MM.1S (cell line): ENCODE results near the gene CCL23.

Experiments used
- DNase-seq: peaks from one replicate; pipeline ENCODE4 v3.0.0-alpha.2; 2015
- H2AFZ ChIP-seq: fragments of 300-600 bp; sonication (generic); 2 replicates; pipeline ENCODE4 v1.6.0; 2016; ENCODE audit warnings: antibody characterized with exemption, low read length
- H3F3A ChIP-seq: fragments of 300-600 bp; sonication (generic); 2 replicates; pipeline ENCODE4 v1.6.1; 2016; ENCODE audit warnings: mild to moderate bottlenecking, antibody characterized with exemption, low read length, moderate library complexity, mixed read lengths; ENCODE audit not compliant: insufficient read depth
- H3K27ac ChIP-seq: fragments of 300-600 bp; sonication (generic); 2 replicates; pipeline ENCODE4 v1.5.1; 2016; ENCODE audit warnings: mild to moderate bottlenecking, low read length
- H3K27me3 ChIP-seq: fragments of 300-600 bp; sonication (generic); replicated peaks from 2 replicates; pipeline ENCODE4 v1.6.0; 2016; ENCODE audit warnings: low read length; ENCODE audit not compliant: insufficient read depth
- H3K36me3 ChIP-seq: fragments of 300-600 bp; sonication (generic); replicated peaks from 2 replicates; pipeline ENCODE4 v1.6.1; 2016; ENCODE audit warnings: mild to moderate bottlenecking, low read length, mixed read lengths; ENCODE audit not compliant: insufficient read depth
- H3K4me1 ChIP-seq: fragments of 300-600 bp; sonication (generic); 2 replicates; pipeline ENCODE4 v1.6.1; 2016; ENCODE audit warnings: low read length, mixed read lengths
- H3K4me2 ChIP-seq: fragments of 300-600 bp; sonication (generic); 2 replicates; pipeline ENCODE4 v1.6.0; 2016; ENCODE audit warnings: low read depth, low read length
- H3K4me3 ChIP-seq: fragments of 300-600 bp; sonication (generic); 2 replicates; pipeline ENCODE4 v1.5.1; 2016; ENCODE audit warnings: low read length, mixed read lengths
- H3K79me2 ChIP-seq: fragments of 300-600 bp; sonication (generic); 2 replicates; pipeline ENCODE4 v1.6.1; 2016; ENCODE audit warnings: mixed run types, low read length, mixed read lengths
- H3K9ac ChIP-seq: fragments of 300-600 bp; sonication (generic); 2 replicates; pipeline ENCODE4 v1.6.1; 2016; ENCODE audit warnings: low read length, mixed read lengths
- H3K9me2 ChIP-seq: fragments of 300-600 bp; sonication (generic); replicated peaks from 2 replicates; pipeline ENCODE4 v1.6.1; 2016; ENCODE audit warnings: mild to moderate bottlenecking, low read length, mixed read lengths; ENCODE audit not compliant: insufficient read depth
- H3K9me3 ChIP-seq: fragments of 300-600 bp; sonication (generic); replicated peaks from 2 replicates; pipeline ENCODE4 v1.6.1; 2016; ENCODE audit warnings: mild to moderate bottlenecking, low read length, mixed read lengths; ENCODE audit not compliant: insufficient read depth
- H4K20me1 ChIP-seq: fragments of 300-600 bp; sonication (generic); 2 replicates; pipeline ENCODE4 v1.6.1; 2016; ENCODE audit warnings: mild to moderate bottlenecking, low read length, moderate library complexity, mixed read lengths; ENCODE audit not compliant: insufficient read depth
- EZH2 ChIP-seq: fragments of 300-600 bp; sonication (generic); optimal IDR thresholded peaks from 2 replicates; pipeline ENCODE3; 2017; ENCODE audit warnings: low read depth, mild to moderate bottlenecking, antibody characterized with exemption, low read length, mixed read lengths
- EZH2phosphoT487 ChIP-seq: fragments of 300-600 bp; sonication (generic); IDR thresholded peaks from 2 replicates; pipeline ENCODE4 v1.6.1; 2018; ENCODE audit warnings: antibody characterized with exemption, low read length
- TF ChIP-seq, protein P1 (sequence below): fragments of 300-600 bp; sonication (generic); IDR thresholded peaks from 2 replicates; pipeline ENCODE4 v1.5.1; 2016; ENCODE audit warnings: antibody characterized with exemption, low read length, mixed read lengths

CCL23 gene

DNA sequence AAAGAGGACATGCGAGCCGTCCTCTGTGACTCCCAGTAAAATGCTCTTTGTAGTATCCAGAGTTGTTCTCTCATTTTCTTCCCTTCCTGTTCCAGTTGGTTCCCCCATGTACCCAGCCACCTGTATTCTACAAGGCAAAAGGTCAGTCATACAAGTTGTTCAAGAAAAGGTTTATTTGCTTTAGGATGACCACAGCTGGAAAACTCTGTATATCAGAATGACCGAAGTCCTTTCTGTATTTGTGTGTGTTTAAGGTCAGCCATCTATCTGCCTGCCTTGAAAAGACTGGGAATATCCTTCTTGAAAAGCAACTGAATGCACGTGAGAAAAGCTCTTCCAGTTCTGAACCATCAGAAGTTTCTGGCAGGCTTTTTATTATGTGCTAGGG is 44.8 kb downstream of the CCL23 start:
- H3K27ac ChIP-seq, result no peak overlapping the region
- no peak overlapping the region for H3K4me3 ChIP-seq
- H2AFZ ChIP-seq, result no peak overlapping the region
- no peaks in the 10 kb centered on the region for H4K20me1 ChIP-seq
- H3K4me2 ChIP-seq, result no peak overlapping the region
- no peak overlapping the region for H3K9ac ChIP-seq
- TF ChIP-seq EZH2, result no peak
- TF ChIP-seq EZH2phosphoT487, result no peak
- TF ChIP-seq, protein P1, sequence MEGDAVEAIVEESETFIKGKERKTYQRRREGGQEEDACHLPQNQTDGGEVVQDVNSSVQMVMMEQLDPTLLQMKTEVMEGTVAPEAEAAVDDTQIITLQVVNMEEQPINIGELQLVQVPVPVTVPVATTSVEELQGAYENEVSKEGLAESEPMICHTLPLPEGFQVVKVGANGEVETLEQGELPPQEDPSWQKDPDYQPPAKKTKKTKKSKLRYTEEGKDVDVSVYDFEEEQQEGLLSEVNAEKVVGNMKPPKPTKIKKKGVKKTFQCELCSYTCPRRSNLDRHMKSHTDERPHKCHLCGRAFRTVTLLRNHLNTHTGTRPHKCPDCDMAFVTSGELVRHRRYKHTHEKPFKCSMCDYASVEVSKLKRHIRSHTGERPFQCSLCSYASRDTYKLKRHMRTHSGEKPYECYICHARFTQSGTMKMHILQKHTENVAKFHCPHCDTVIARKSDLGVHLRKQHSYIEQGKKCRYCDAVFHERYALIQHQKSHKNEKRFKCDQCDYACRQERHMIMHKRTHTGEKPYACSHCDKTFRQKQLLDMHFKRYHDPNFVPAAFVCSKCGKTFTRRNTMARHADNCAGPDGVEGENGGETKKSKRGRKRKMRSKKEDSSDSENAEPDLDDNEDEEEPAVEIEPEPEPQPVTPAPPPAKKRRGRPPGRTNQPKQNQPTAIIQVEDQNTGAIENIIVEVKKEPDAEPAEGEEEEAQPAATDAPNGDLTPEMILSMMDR, result no peak
- no peaks in the 10 kb centered on the region for H3K36me3 ChIP-seq
- H3K9me3 ChIP-seq, result no peaks in the 10 kb centered on the region
- DNase-seq, result no peak
- H3K4me1 ChIP-seq, result peaks cover 15% of the 10 kb centered on the region
- no peaks in the 10 kb centered on the region for H3K79me2 ChIP-seq
- no peaks in the 10 kb centered on the region for H3K27me3 ChIP-seq
- no peaks in the 10 kb centered on the region for H3F3A ChIP-seq
- no peaks in the 10 kb centered on the region for H3K9me2 ChIP-seq

DNA sequence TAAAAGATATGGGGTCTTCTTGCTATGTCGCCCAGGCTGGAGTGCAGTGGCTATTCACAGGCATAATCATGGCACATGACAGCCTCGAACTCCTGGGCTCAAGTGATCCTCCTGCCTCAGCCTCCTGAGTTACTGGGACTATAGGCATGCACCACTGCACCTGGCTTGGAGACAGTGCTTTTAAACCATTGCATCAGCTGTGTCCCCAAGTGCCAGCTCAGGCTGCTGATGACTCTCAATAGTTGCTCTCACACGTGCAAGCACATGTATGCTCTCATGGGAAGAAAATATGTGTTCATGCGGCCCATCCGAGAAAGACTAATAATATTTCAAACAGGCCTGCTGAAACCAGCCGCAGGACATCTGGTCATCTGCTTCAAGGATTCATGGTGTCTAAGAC is 45.2 kb downstream of the CCL23 start:
- Histone ChIP-seq H3K4me3 (no peak overlapping the region), H3K9me3 (no peaks in the 10 kb centered on the region), H2AFZ (no peak overlapping the region), H3F3A (no peaks in the 10 kb centered on the region), H3K27ac (no peak overlapping the region), H3K9me2 (no peaks in the 10 kb centered on the region), H3K36me3 (no peaks in the 10 kb centered on the region), H3K9ac (no peak overlapping the region), H3K4me1 (peaks cover 15% of the 10 kb centered on the region), H3K79me2 (no peaks in the 10 kb centered on the region), H4K20me1 (no peaks in the 10 kb centered on the region), H3K4me2 (no peak overlapping the region), H3K27me3 (no peaks in the 10 kb centered on the region)
- no peak for DNase-seq
- TF ChIP-seq EZH2phosphoT487, result no peak
- TF ChIP-seq, protein P1, result no peak

DNA sequence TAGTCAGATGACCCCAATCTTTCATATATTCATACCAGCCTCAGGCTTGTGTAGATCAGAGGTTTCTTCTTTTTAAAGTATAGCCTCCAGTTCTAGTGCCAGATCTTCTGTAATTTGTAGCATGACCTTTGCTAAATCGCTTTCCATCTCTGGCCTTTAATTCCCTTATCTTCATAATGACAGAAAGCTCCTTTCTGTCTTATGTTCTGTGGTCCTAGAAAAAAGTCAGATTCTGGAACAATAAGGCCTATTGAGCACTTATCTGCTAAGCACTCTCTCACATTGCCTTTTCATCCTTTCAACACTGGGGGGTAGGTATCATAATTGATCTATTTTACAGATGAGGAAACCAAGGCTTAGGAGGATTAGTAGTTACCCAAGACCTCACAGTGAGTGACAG is 45.7 kb downstream of the CCL23 start:
- no peaks in the 10 kb centered on the region for H3K79me2 ChIP-seq
- DNase-seq, result no peak
- H3K4me1 ChIP-seq, result peaks cover 15% of the 10 kb centered on the region
- TF ChIP-seq EZH2phosphoT487 (no peak), EZH2 (no peak)
- TF ChIP-seq, protein P1, result no peak
- H3K4me3 ChIP-seq, result no peak overlapping the region
- H3K9me2 ChIP-seq, result no peaks in the 10 kb centered on the region
- no peaks in the 10 kb centered on the region for H3F3A ChIP-seq
- H3K9ac ChIP-seq, result no peak overlapping the region
- no peaks in the 10 kb centered on the region for H3K9me3 ChIP-seq
- no peaks in the 10 kb centered on the region for H3K27me3 ChIP-seq
- H3K27ac ChIP-seq, result no peak overlapping the region
- H3K4me2 ChIP-seq, result no peak overlapping the region
- H2AFZ ChIP-seq, result no peak overlapping the region
- no peaks in the 10 kb centered on the region for H3K36me3 ChIP-seq
- no peaks in the 10 kb centered on the region for H4K20me1 ChIP-seq
